MM.1S (cell line): ENCODE results near the gene ADK.

ENCODE experiments used
- DNase-seq: peaks from one replicate; pipeline ENCODE4 v3.0.0-alpha.2; 2015
- H2AFZ ChIP-seq: fragments of 300-600 bp; sonication (generic); 2 replicates; pipeline ENCODE4 v1.6.0; 2016; ENCODE audit warnings: antibody characterized with exemption, low read length
- H3F3A ChIP-seq: fragments of 300-600 bp; sonication (generic); 2 replicates; pipeline ENCODE4 v1.6.1; 2016; ENCODE audit warnings: mild to moderate bottlenecking, antibody characterized with exemption, low read length, moderate library complexity, mixed read lengths; ENCODE audit not compliant: insufficient read depth
- H3K27ac ChIP-seq: fragments of 300-600 bp; sonication (generic); 2 replicates; pipeline ENCODE4 v1.5.1; 2016; ENCODE audit warnings: mild to moderate bottlenecking, low read length
- H3K27me3 ChIP-seq: fragments of 300-600 bp; sonication (generic); replicated peaks from 2 replicates; pipeline ENCODE4 v1.6.0; 2016; ENCODE audit warnings: low read length; ENCODE audit not compliant: insufficient read depth
- H3K36me3 ChIP-seq: fragments of 300-600 bp; sonication (generic); replicated peaks from 2 replicates; pipeline ENCODE4 v1.6.1; 2016; ENCODE audit warnings: mild to moderate bottlenecking, low read length, mixed read lengths; ENCODE audit not compliant: insufficient read depth
- H3K4me1 ChIP-seq: fragments of 300-600 bp; sonication (generic); 2 replicates; pipeline ENCODE4 v1.6.1; 2016; ENCODE audit warnings: low read length, mixed read lengths
- H3K4me2 ChIP-seq: fragments of 300-600 bp; sonication (generic); 2 replicates; pipeline ENCODE4 v1.6.0; 2016; ENCODE audit warnings: low read depth, low read length
- H3K4me3 ChIP-seq: fragments of 300-600 bp; sonication (generic); 2 replicates; pipeline ENCODE4 v1.5.1; 2016; ENCODE audit warnings: low read length, mixed read lengths
- H3K79me2 ChIP-seq: fragments of 300-600 bp; sonication (generic); 2 replicates; pipeline ENCODE4 v1.6.1; 2016; ENCODE audit warnings: mixed run types, low read length, mixed read lengths
- H3K9ac ChIP-seq: fragments of 300-600 bp; sonication (generic); 2 replicates; pipeline ENCODE4 v1.6.1; 2016; ENCODE audit warnings: low read length, mixed read lengths
- H3K9me2 ChIP-seq: fragments of 300-600 bp; sonication (generic); replicated peaks from 2 replicates; pipeline ENCODE4 v1.6.1; 2016; ENCODE audit warnings: mild to moderate bottlenecking, low read length, mixed read lengths; ENCODE audit not compliant: insufficient read depth
- H3K9me3 ChIP-seq: fragments of 300-600 bp; sonication (generic); replicated peaks from 2 replicates; pipeline ENCODE4 v1.6.1; 2016; ENCODE audit warnings: mild to moderate bottlenecking, low read length, mixed read lengths; ENCODE audit not compliant: insufficient read depth
- H4K20me1 ChIP-seq: fragments of 300-600 bp; sonication (generic); 2 replicates; pipeline ENCODE4 v1.6.1; 2016; ENCODE audit warnings: mild to moderate bottlenecking, low read length, moderate library complexity, mixed read lengths; ENCODE audit not compliant: insufficient read depth
- EZH2 ChIP-seq: fragments of 300-600 bp; sonication (generic); optimal IDR thresholded peaks from 2 replicates; pipeline ENCODE3; 2017; ENCODE audit warnings: low read depth, mild to moderate bottlenecking, antibody characterized with exemption, low read length, mixed read lengths
- EZH2phosphoT487 ChIP-seq: fragments of 300-600 bp; sonication (generic); IDR thresholded peaks from 2 replicates; pipeline ENCODE4 v1.6.1; 2018; ENCODE audit warnings: antibody characterized with exemption, low read length
- TF ChIP-seq, protein P1 (sequence below): fragments of 300-600 bp; sonication (generic); IDR thresholded peaks from 2 replicates; pipeline ENCODE4 v1.5.1; 2016; ENCODE audit warnings: antibody characterized with exemption, low read length, mixed read lengths

The ADK gene

DNA sequence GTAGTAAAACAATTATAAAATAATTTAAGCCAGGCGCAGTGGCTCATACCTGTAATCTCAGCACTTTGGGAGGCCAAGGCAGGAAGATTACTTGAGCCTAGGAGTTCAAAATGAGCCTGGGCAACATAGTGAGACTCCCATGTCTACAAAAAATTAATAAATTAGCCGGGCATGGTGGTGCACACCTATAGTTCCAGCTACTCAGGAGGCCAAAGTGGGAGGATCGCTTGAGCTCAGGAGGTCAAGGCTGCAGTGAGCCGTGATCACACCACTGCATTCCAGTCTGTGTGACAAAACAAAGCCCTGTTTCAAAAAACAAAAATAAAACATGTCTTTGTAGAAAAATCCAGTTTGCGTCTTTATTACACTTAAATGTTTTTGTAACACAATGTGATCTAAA is 533.4 kb downstream of the ADK start:
- Histone ChIP-seq H3K79me2 (no peaks in the 10 kb centered on the region), H3K4me3 (no peak overlapping the region), H3K9me2 (no peaks in the 10 kb centered on the region), H3K27ac (no peak overlapping the region), H3K9ac (no peak overlapping the region), H3K27me3 (no peaks in the 10 kb centered on the region), H3F3A (no peaks in the 10 kb centered on the region), H3K36me3 (no peaks in the 10 kb centered on the region), H2AFZ (no peak overlapping the region), H3K4me2 (no peak overlapping the region), H4K20me1 (no peaks in the 10 kb centered on the region), H3K4me1 (no peaks in the 10 kb centered on the region), H3K9me3 (no peaks in the 10 kb centered on the region)
- DNase-seq, result no peak
- TF ChIP-seq, protein P1, sequence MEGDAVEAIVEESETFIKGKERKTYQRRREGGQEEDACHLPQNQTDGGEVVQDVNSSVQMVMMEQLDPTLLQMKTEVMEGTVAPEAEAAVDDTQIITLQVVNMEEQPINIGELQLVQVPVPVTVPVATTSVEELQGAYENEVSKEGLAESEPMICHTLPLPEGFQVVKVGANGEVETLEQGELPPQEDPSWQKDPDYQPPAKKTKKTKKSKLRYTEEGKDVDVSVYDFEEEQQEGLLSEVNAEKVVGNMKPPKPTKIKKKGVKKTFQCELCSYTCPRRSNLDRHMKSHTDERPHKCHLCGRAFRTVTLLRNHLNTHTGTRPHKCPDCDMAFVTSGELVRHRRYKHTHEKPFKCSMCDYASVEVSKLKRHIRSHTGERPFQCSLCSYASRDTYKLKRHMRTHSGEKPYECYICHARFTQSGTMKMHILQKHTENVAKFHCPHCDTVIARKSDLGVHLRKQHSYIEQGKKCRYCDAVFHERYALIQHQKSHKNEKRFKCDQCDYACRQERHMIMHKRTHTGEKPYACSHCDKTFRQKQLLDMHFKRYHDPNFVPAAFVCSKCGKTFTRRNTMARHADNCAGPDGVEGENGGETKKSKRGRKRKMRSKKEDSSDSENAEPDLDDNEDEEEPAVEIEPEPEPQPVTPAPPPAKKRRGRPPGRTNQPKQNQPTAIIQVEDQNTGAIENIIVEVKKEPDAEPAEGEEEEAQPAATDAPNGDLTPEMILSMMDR, result no peak
- TF ChIP-seq EZH2phosphoT487 (no peak), EZH2 (no peak)

DNA sequence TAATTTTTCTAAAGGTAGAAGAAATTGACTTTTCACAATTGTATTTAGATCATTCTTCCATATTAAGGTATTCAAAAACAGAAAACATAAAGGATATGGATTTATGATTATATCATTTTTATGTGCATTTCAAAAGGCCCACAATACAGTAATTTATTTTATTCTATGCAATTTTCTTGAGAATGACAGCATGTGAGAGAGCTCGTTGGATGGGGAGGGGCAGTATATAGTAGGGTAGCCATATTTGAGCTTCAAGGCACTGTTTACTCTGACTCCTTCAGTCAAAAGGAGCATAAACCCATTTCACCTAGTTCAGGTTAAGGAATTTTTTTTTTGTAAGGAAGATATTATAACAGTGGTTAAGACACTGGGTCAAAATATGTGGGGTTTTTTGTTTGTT is 534.5 kb downstream of the ADK start:
- Histone ChIP-seq H4K20me1 (no peaks in the 10 kb centered on the region), H3F3A (no peaks in the 10 kb centered on the region), H3K9ac (no peak overlapping the region), H3K36me3 (no peaks in the 10 kb centered on the region), H3K4me3 (no peak overlapping the region), H3K9me2 (no peaks in the 10 kb centered on the region), H2AFZ (no peak overlapping the region), H3K79me2 (no peaks in the 10 kb centered on the region), H3K9me3 (no peaks in the 10 kb centered on the region), H3K27me3 (no peaks in the 10 kb centered on the region), H3K27ac (no peak overlapping the region), H3K4me1 (no peaks in the 10 kb centered on the region), H3K4me2 (no peak overlapping the region)
- no peak for DNase-seq
- TF ChIP-seq EZH2phosphoT487 (no peak), EZH2 (no peak)
- TF ChIP-seq, protein P1, result no peak

DNA sequence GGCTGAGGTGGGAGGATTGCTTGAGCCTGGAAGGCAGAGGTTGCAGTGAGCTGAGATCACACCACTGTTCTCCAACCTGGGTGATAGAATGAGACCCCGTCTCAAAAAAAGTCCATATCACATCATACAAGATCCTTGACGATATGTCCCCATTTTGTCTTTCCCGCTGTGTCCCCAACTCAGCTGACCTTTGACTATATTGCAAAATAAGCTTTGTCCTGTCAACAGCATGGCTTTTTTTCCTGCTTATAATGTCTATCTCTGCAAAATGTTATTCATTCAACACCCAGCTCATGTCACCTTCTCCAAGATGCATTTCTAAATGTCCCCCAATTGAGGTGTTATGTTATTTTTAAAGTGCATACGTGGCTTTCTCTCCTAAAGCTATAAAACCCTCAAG is 539.4 kb downstream of the ADK start:
- H3K27me3 ChIP-seq, result no peaks in the 10 kb centered on the region
- no peaks in the 10 kb centered on the region for H3K9me3 ChIP-seq
- no peak overlapping the region for H3K4me3 ChIP-seq
- no peaks in the 10 kb centered on the region for H3K4me1 ChIP-seq
- no peak for TF ChIP-seq EZH2
- no peak for TF ChIP-seq EZH2phosphoT487
- TF ChIP-seq, protein P1, result no peak
- no peak overlapping the region for H3K9ac ChIP-seq
- no peak overlapping the region for H3K4me2 ChIP-seq
- no peak for DNase-seq
- H3K9me2 ChIP-seq, result no peaks in the 10 kb centered on the region
- H3F3A ChIP-seq, result no peaks in the 10 kb centered on the region
- no peak overlapping the region for H3K27ac ChIP-seq
- H2AFZ ChIP-seq, result no peak overlapping the region
- no peaks in the 10 kb centered on the region for H3K79me2 ChIP-seq
- no peaks in the 10 kb centered on the region for H3K36me3 ChIP-seq
- no peaks in the 10 kb centered on the region for H4K20me1 ChIP-seq
